NCI-H69 (cell line): ENCODE data around the gene DNAH8.
A peak's percentile ranks its signal among the peaks of the same experiment; 100 is the strongest.
"Not testable (repeated sequence)": the region's sequence is repeated elsewhere in the genome, so short reads cannot be mapped to it uniquely, and the experiment has no call there.

Source experiments
- DNase-seq: peaks from one replicate; lab custom pipeline; 2025; lab: John Stamatoyannopoulos, UW

DNAH8 gene

DNA sequence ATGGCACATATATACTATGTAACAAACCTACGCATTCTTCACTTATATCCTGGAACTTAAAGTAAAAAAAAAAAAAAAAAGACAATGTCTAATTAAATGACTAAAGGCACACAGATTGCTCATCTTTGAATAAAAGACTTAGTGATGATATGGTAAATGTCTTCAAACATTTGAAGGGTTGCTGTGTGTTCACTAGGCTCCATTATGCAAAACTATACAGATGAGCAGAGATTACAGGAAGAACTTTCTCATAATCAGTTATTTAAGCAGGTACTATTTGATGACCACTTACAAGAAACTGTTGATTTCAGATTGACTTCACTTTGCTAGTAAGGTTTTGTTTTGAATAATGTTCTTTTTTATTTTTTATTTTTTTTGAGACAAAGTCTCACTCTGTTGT lies 34.4 kb downstream of the DNAH8 start:
- no peak for DNase-seq

DNA sequence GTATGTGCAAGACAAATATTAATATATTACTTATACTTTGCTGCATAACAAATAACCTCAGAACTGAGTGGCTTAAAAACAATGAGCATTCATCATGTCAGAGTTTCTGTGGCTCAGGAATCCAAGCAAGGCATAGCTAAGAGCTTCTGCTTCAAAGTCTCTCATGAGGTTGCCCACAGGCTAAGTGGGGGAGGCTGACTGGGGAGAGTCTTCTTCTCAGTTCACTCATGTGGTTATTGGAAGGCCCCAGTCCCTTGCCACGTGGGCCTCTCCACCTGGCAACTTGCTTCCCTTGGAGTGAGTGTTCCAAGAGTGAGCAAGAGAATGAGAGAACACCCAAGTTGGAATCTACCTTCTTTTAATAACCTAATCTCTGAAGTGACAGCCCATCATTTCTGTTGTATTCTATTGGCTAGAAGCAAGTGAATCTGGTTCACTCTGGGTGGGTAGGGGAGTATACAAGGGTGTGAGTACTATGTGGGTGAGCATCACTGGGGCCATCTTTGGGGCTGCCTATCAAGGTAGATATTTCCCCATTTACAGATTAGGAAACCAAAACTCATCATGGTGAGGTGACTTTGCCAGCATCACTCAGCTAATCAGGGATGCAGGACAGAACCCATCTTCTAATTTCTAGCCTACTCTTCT lies 36.0 kb downstream of the DNAH8 start:
- DNase-seq: no peak

DNA sequence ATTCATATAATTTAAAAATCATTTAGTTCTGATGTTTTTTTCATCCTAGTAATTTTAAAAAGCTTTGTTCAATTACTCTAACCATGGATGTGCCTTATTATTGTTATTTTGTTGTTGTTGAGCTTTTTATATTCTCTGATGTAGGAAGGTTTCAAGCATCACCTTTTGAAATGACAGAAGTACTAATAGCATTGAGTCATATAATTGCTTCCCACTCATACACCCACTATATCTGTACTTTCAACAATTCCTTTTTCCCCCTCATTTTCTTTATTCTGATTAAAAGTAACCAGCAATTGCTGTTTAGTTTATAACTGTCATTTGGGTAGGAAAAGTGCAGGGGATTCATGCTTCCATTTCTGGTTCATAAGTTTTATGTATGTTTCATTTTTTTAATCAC lies 38.6 kb downstream of the DNAH8 start:
- no peak for DNase-seq

DNA sequence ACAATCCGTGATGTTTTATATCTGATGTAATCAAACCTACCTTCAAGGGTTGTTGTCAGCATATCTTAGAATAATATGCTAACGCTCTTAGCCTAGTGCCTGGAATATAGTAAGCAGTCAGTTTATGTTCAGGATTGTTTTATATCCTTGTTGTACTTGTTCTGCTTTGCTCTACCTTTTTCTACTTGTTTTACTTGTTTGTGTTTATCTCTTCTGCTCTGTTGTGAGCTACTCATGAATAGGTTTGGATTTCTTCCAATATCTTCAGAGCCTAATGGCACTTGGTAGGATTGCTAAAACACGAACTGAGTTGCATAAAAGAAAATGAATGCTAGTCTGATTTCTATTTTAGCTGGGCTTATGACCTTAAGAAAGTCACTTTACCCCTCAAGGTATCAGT lies 40.1 kb downstream of the DNAH8 start:
- DNase-seq: no peak

DNA sequence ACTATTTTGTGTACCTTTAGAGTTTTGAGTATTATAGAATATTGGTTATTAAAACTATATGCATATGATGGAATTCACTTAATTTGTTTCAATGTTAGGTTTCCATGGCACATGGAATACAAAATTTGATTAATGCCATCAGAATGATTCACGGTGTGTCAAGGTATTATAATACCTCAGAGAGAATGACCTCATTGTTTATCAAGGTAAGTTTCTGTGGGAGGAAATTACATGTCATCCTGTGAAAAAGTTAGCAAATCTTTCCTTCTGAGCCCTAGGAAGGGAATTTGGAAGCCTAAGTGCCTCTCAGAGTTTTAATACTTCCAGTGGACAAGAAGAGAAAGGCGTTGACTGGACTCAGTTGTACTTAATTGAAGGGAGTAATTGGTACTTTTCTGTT lies 40.8 kb downstream of the DNAH8 start:
- DNase-seq: no peak

DNA sequence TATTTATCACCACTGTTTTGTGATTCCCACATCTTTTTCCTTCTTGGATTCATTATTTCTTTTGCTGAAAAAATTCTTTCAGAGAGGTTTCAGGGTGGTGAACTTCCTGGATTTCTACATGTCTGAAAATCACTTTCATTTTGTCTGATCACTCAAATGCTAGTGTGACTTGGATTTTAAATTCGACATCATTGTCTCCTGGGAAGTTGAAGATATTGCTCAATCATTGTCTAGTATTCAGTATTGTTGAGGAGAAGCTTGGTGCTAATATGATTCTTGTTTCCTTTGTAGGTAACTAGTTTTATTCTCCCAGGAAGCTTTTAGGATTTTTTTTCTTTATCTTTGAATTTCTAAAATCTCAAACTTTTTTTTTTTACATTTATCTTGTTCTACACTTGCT lies 45.0 kb downstream of the DNAH8 start:
- DNase-seq: no peak

DNA sequence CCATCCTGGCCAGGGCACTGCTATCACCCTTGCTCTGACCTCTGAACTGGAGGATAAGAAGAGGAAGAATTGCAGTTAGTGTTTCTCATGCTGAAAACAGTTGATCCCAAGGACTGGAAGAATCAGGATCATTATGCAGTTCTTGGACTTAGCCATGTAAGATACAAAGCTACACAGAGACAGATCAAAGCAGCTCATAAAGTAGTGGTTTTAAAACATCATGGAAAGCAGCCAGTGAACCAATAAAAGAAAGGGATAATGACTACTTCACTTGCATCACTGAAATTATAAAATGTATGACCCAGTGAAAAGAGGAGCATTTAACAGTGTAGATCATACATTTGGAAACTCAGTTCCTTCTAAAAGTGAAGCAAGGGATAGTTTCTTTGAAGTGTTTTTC lies 47.7 kb downstream of the DNAH8 start:
- DNase-seq: no peak

DNA sequence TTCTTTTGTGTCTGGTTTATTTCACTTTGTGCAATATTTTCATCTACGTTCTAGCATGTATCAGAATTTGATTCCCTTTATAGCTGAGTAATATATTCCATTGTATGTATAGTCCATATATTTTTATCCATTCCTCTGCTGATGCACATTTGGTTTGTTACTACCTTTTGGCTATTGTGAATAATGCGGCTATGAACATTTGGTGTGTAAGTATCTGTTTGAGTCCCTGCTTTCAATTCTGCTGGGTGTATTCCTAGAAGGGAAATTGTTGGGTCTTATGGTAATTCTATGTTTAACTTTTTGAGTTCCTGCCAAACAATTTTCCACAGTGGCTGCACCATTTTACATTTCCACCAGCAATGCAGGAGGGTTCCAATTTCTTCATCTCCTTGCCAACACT lies 52.4 kb downstream of the DNAH8 start:
- no peak for DNase-seq

DNA sequence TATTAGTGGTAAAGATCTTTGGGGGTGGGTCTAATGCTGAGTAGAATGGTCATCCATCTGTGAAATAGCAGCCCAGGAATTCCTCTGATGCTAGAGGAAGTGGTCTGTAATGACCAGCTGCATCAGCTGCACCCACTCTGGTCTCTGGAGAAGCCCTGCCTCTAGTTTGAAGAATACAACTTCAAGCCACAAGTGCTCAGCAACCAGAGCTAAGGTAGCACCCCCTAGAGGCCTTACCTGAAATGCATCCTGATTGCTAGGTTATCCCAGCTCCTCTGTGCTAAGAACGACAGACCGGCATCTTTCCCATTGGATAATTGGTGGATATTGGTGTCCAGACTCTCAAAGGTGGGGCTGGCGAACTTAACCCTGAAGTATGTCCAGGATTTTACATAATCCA lies 58.2 kb downstream of the DNAH8 start:
- DNase-seq: peak; percentile 32

DNA sequence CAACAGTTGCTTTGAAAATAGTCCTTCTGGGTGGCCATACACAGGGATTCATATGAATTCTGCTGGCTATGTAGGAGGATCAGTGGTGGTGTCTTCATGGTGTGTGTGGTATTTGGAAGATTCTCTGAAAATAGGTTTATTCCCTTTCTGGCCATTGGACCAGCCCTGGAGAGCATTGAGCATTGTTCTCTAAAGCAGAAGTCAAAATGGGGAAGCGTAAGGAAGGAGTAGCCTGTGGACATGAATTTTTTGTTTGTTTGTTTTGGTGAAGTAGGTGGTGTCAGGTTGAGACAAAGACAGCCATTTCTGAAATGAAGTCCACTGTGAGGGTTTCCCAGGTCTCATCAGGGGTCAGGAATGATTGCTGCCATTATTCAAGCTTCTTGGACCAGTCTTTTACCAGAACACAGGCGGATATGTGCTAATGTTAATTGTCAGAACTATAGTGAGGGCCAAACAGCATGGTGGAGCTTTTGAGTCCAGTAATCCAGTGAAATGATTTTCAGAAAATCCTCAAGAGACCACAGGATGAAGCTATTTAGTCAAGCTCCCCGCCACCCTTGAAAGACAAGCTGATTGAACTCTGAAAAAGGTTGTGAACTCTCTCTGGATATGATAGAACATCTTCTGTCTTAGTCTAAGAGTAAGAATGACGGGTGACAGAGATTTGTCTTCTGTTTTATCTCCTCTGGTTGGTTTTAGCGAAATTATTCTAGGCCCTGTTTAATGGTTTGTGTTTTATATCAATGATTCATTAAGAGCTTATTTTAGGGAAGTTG lies 60.0 kb downstream of the DNAH8 start:
- DNase-seq: no peak

DNA sequence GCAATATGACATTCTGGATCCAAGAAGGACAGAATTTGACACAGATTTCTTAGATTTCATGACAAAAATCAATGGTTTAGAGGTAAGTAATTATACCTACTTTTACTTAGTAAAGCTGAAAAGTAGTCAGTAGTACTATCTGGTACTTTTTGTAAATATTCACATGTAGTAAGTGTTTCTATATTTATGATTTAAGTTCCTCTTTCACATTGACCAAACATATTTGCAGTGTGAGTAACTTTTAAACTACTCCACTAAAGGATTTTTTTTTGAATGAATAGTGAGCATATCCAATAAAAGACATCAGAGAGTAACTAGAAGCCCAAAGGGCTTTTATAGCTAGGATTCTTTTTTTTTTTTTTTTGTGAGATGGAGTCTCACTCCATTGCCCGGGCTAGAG lies 60.8 kb downstream of the DNAH8 start:
- no peak for DNase-seq

DNA sequence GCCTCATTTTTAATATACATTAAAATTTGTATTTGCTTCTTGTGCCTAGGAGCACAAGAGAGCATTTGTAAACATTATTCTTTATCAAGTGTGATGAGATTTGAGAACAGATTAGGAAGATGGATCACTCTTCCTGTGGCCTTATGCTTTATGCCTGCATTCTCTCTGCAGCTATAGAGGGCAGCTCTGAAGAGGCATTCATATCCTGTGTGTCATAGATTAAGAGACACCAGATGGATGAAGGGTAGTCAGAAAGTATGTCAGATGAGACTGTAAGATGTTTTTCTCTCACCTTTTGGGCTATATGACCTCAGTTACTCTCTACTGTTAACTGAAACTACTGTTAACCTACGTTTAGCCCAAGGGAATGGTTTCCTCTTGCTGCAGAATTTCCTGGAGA lies 61.4 kb downstream of the DNAH8 start:
- no peak for DNase-seq

DNA sequence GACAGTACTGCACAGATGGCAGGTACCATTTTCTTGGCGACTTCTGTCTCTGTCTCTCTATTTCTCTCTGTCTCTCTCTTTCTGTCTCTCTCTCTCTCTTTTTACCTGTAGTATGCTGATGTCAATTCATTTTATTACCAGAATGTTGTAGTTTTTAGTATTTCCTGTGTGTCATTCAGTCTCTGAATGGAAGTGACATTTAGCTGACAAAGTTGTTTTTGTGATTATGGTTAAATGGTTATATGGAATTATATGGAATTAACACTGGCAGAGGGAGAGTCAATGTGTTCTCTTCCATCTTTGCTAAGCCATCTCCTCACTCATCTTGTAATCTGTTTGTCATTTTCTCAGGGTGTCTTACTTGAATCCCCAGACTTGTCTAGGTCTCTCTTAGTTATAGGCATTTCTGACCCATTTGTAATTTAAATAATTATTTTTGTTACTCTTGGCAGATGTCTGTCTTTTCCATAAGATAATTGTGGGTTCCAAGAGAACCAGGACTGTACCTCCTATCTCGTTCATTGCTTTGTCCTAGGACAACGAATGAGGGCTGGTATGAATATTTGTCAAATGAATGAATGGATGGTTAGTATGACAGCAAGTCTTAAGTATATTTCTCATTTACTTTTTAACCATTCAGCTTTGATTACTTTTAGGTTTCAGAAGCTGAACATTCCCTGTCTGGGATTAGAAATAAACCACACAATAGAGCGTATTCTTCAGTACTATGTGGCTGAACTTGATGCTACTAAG lies 64.4 kb downstream of the DNAH8 start:
- DNase-seq: no peak

DNA sequence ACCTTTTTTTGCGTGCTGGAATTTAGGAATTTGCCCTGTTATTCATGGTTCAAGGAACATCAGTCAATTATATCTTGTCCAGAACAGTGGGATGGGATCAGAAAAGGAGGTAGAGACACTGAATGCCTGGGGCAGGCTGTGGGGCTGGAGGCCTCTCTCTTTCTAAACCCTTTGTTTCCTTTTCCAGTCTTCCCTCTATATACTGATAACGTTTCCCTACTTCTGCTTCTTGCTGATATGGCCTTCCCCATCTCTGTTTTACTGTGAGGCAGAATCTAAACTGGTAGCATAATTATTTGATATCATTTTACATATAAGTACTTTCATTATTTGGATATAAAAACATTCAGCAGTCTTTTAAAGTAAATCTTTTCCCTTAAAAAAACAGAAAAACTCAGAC lies 67.5 kb downstream of the DNAH8 start:
- DNase-seq: no peak

DNA sequence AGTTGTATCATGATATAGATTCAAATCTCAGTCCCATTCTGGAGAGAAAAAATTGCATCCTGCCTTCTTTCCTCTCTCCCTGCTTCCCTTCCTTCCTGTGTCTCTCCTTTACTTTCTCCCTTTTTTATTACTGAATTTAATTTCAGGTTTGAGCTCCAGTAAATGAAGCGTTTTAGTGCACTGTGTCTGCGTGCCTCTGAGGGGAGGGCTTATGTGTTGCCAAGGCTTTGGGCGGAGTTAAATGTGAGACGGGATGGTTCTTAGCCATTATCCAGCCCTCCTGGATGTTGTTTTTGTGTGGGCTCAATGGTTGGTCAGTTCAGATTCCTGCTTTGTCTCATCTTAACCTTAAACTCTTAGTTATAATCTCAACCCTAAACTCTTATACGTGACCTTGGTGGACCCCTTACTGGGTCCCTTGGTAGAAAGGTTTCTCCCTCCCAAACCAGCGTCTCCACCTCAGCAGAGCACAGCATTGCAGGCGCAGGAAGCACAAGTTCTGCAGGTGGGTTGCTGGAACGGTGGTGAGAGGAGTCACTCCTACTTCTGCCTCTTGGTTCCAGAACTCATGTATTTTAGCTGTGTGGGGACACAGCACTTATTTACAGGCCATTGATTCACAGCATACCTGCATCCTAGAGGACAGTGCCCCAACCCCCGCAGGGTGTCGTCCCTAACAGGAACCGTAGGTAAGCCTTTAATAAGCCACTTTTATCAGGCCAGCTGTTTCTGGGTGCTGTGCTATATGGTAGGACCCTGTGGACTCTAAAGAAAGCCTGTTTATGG lies 68.5 kb downstream of the DNAH8 start:
- peak; percentile 15 for DNase-seq

DNA sequence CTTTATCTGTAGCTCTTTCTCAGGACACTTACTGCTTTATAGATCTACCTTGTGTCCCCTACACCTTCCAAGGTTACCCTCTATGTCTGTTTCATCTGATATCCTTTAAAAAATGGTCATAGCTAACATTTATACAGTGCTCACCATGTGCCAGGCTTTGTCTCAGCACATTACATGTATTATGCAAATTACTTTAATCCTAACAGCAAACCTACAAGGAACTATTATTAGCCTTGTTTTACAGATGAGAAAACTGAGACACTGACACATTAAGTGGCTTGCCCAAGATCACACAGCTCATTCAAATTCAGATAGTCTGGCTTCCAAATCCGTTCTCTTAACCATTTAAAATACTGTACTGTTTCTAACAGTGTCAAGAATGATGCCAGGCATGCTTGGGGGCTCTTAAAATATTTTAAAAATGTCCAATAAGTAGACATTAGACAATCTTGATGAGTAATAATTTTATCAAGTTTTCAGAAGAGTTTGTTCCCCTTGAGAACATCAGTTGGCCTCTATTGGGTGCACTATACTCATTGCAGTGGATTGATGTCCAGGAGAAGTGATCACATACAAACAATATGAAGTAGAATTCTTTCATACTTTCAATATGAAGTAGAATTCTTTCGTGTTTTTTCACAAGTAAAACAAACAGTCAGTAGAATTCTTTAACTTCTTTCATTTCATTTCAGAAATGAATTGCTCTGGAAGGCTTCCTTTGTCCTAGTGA lies 69.6 kb downstream of the DNAH8 start:
- DNase-seq: no peak

DNA sequence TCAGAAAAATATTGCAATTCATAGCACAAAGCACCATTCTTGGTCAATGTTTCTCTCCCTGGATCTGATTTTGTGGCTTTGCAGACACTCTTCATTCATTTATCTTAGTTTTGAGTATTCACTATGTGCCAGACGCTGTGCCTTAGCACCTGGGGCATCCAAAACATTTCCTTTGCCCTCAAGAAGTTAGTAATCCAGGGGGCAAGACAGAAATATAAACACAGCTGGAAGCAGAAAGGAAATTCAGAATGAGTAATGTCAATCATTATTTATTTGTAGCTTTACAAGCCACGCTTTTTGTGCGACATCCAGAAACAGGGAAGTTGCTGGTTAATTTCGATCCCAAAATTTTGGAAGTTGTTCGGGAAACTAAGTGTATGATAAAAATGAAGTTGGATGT lies 71.4 kb downstream of the DNAH8 start:
- no peak for DNase-seq

DNA sequence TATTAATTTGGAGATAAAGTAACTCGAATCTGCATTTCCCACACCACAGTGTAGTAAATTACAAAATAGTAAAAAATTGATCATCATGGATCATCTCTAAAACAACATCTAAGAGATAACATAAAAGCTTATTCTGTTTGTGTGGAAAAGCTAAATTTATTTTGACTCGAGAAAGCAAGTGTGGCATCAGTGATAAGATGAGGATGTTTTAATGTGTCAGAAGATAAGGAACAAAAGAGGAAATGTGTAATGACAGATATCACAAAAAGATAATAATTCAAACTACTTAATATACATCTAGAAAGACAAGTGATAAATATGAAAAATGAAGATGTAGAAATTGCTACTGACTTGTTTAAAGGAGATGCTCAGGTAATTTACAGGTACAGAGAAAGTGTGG lies 74.1 kb downstream of the DNAH8 start:
- no peak for DNase-seq

DNA sequence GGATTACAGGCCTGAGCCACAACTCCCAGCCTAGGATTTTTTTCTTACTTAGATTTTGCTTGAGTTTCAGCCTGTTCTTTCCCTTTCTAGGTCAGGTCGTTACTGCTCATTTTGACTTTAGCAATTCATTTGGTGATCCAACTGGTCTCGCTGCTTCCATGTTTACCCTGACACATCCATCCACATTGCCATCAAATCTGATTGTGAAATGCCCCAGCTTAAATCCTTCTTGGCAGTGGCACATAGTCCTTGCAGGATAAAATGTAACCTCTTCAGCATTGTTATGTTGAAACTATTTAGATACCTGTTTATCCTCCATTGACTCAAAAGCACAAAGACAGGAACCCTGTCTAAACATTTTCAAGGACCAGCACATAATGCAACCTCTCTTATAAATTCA lies 77.2 kb downstream of the DNAH8 start:
- DNase-seq: no peak

DNA sequence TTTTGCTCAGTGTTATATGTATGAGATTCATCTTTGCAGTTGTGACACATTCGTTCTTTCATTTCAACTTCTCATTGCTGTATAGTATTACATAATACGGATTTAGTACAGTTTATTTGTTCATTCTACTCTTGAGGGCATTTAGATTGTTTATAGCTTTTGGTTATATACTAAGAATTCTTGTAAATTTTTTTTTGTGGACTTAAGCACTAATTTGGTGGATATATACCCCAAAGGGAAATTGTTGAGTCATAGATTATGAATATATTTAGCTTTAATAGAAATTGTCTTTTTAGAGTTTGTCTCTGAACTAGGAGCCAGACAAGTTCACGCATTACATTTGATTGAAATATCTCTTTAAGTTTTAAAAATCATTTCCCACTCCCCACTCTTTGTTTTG lies 79.6 kb downstream of the DNAH8 start:
- no peak for DNase-seq

DNA sequence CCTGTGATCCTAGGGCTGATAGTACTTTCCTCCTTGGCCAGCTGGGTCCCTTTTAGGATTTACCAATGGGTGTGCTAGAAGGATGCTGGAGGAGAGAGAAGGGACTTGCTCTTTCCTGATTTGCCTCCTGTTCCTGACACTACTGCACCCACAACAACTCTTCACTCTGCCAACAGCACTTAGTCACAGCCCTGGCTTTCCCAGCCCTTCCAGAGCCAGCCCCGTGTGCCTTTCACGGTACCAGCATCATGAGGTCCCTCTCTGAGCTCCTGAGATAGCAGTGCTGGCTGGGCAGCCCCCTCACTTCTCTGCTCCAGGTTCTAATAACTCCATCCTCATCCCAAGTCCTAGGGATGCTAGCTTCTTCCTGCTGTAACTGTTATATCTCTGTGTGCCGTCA lies 80.9 kb downstream of the DNAH8 start:
- DNase-seq: no peak

DNA sequence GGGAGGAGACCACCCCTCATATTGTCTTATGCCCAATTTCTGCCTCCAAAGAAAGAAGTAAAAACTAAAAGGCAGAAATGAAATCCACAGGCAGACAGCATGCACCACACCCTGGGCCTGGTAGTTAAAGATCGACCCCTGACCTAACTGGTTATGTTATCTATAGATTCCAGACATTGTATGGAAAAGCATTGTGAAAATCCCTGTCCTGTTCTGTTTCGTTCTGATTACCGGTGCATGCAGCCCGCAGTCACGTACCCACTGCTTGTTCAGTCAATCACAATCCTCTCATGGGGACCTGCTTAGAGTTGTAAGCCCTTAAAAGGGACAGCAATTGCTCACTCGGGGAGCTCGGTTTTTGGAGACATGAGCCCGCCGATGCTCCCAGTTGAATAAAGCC lies 81.3 kb downstream of the DNAH8 start:
- not testable (repeated sequence) for DNase-seq
